Mesodermal cell (in vitro differentiated cells): ENCODE results near the gene SEBOX.
A peak's percentile ranks its signal among the peaks of the same experiment; 100 is the strongest.

ENCODE experiments used
- H3K27ac ChIP-seq: 2 replicates; pipeline ENCODE4 v1.7.0; 2013; ENCODE audit warnings: mild to moderate bottlenecking, low read depth, low read length, moderate library complexity; ENCODE audit not compliant: severe bottlenecking
- H3K36me3 ChIP-seq: 2 replicates; pipeline ENCODE4 v1.7.1; 2013; ENCODE audit warnings: mild to moderate bottlenecking, low read length, moderate library complexity; ENCODE audit not compliant: control insufficient read depth, insufficient read depth
- H3K4me1 ChIP-seq: one replicate; pipeline ENCODE4 v1.7.1; 2013; ENCODE audit warnings: mild to moderate bottlenecking, low read length; ENCODE audit not compliant: insufficient read depth, control insufficient read depth, poor library complexity, severe bottlenecking
- H3K4me3 ChIP-seq: 2 replicates; pipeline ENCODE4 v1.7.0; 2013; ENCODE audit warnings: low read length, control low read depth, mild to moderate bottlenecking; ENCODE audit not compliant: insufficient read depth, poor library complexity, severe bottlenecking; ENCODE audit errors: extremely low read depth
- H3K9me3 ChIP-seq: 2 replicates; pipeline ENCODE4 v1.7.1; 2013; ENCODE audit warnings: mild to moderate bottlenecking, low read length, moderate library complexity; ENCODE audit not compliant: control insufficient read depth
- WGBS, 2 experiments: methylation state at CpG; one replicate each; pipeline ENCODE4 v1.1.5; 2013; ENCODE audit warnings: missing lambda C conversion rate in 2 of 2; ENCODE audit not compliant: insufficient coverage in 2 of 2; 5-methylcytosine and 5-hydroxymethylcytosine counted together

The SEBOX gene

GRCh38 chr17:28317099-28317965 is 47.7 kb downstream of the SEBOX start:
- no peaks in the 10 kb centered on the region for H3K9me3 ChIP-seq
- peak overlapping the region; percentile 85 for H3K4me3 ChIP-seq
- peaks cover 17% of the 10 kb centered on the region for H3K4me1 ChIP-seq
- H3K27ac ChIP-seq: no peak overlapping the region
- H3K36me3 ChIP-seq: peaks cover 22% of the 10 kb centered on the region
- 77 to 84% methylated on average over 15 to 20 of the region's 21 CpGs for WGBS, 2 experiments

DNA sequence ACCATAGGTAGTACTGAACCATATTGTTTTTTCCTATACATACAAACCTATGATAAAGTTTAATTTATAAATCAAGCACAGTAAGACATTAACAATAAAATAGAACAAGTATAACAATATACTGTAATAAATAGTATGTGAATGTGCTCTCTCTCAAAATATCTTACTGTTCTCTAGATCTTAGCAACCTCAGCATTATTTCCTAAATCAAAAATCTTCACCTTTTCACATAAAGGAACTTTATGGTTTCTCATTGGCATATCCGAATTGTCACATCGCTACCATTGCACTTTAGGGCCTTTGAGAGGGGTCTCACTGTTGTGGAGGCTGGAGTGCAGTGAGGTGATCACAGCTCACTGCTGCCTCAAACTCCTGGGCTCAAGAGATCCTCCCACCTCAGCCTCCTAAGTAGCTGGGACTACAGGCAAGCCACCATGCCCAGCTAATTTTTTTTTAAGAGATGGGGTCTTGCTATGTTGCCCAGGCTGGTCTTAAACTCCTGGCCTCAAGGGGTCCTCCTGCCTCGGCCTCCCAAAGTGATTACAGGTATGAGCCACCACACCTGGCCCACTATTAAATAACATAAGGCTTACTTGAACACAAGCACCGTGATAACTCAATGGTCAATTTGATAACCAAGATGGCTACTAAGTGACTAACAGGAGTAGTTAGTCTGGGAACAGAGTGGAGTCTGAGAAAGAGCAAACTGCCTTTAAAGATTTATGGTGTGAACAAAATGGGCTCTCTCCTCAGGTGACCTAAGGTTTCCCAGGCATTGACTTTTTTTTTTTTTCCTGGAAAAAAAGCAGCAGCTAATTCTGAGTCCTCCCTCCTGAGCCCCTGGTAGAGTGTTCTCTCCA is 48.9 kb downstream of the SEBOX start:
- WGBS, 2 experiments: 88 to 89% methylated on average over 2 of the region's 4 CpGs
- no peaks in the 10 kb centered on the region for H3K9me3 ChIP-seq

DNA sequence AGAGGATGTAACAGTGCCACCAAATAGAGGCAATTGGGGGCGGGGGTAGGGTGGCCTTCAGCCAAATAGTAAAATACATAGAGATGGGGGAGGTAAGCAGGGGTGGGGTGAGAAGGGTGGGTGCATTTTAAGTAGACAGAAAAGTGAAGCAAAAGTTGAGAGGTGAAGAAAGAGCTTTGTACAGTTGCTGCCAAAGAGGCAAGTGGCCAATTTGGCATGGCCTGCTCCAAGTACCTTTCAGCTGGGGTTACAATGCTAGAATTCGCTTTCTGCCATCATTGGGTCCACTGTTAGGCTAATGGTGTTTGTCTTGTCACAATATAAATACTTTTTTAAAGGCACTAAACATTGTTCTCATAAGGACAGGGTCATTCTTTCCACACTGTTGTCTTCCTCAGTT is 51.2 kb downstream of the SEBOX start:
- WGBS, 2 experiments: 100% methylated on average over 1 of the region's 2 CpGs
- Histone ChIP-seq H3K4me3 (no peak overlapping the region), H3K36me3 (no peaks in the 10 kb centered on the region), H3K9me3 (no peaks in the 10 kb centered on the region), H3K27ac (no peak overlapping the region), H3K4me1 (peaks cover 11% of the 10 kb centered on the region)

More for the DNA sequence above, 48.9 kb downstream of the SEBOX start:
- Histone ChIP-seq H3K4me1 (peaks cover 13% of the 10 kb centered on the region), H3K4me3 (no peak overlapping the region), H3K27ac (no peak overlapping the region), H3K36me3 (peaks cover 10% of the 10 kb centered on the region)
